ENCODE measurements around the gene RPP30.

Gene RPP30

DNA sequence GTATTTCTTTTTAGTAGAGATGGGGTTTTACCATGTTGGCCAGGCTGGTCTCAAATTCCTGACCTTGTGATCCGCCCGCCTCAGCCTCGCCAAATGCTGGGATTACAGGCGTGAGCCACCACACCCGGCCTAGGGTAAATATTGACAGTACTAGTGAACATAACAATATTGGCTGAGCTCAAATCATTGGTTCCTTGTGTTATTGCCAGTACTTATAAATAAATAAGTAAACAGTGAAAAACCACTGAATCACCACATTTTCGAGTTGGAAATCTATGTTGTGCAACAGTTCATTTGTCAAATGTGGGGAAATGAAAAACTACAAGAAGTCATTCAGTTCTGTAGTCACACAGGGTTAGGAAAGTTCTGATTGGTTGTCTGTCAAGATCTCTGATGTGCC is 15.8 kb downstream of the RPP30 start:
- no peaks in the 10 kb centered on the region for H3K9me3 ChIP-seq (replicated peaks; ENCODE audit: insufficient read depth, low read length)
- no peak overlapping the region for H3K4me2 ChIP-seq (ENCODE audit: low read depth, low read length)
- no peak overlapping the region for H3K4me3 ChIP-seq (ENCODE audit: low read length)
- no peaks in the 10 kb centered on the region for H3K9me2 ChIP-seq (replicated peaks; ENCODE audit: insufficient read depth, low read length)
- H4K20me1 ChIP-seq (ENCODE audit: insufficient read depth, low read length), result no peaks in the 10 kb centered on the region
- H3K9ac ChIP-seq (ENCODE audit: low read length), result no peak overlapping the region
- H3K4me1 ChIP-seq (ENCODE audit: low read length), result no peaks in the 10 kb centered on the region
- no peaks in the 10 kb centered on the region for H3K79me2 ChIP-seq (ENCODE audit: low read length)
- H3K27me3 ChIP-seq (replicated peaks; ENCODE audit: insufficient read depth, low read length), result no peaks in the 10 kb centered on the region
- TF ChIP-seq EZH2phosphoT487 (IDR thresholded peaks at IDR 0.05; ENCODE audit: low read length) (no peak), EZH2 (optimal IDR thresholded peaks at IDR 0.05; ENCODE audit: low read depth, low read length) (no peak)
- TF ChIP-seq, protein P1, sequence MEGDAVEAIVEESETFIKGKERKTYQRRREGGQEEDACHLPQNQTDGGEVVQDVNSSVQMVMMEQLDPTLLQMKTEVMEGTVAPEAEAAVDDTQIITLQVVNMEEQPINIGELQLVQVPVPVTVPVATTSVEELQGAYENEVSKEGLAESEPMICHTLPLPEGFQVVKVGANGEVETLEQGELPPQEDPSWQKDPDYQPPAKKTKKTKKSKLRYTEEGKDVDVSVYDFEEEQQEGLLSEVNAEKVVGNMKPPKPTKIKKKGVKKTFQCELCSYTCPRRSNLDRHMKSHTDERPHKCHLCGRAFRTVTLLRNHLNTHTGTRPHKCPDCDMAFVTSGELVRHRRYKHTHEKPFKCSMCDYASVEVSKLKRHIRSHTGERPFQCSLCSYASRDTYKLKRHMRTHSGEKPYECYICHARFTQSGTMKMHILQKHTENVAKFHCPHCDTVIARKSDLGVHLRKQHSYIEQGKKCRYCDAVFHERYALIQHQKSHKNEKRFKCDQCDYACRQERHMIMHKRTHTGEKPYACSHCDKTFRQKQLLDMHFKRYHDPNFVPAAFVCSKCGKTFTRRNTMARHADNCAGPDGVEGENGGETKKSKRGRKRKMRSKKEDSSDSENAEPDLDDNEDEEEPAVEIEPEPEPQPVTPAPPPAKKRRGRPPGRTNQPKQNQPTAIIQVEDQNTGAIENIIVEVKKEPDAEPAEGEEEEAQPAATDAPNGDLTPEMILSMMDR (IDR thresholded peaks at IDR 0.05; ENCODE audit: low read length), result no peak
- H2AFZ ChIP-seq (ENCODE audit: low read length), result no peak overlapping the region
- no peaks in the 10 kb centered on the region for H3F3A ChIP-seq (ENCODE audit: insufficient read depth, low read length)
- peaks cover 13% of the 10 kb centered on the region for H3K36me3 ChIP-seq (replicated peaks; ENCODE audit: insufficient read depth, low read length)
- no peak overlapping the region for H3K27ac ChIP-seq (ENCODE audit: low read length)
- DNase-seq, result no peak

DNA sequence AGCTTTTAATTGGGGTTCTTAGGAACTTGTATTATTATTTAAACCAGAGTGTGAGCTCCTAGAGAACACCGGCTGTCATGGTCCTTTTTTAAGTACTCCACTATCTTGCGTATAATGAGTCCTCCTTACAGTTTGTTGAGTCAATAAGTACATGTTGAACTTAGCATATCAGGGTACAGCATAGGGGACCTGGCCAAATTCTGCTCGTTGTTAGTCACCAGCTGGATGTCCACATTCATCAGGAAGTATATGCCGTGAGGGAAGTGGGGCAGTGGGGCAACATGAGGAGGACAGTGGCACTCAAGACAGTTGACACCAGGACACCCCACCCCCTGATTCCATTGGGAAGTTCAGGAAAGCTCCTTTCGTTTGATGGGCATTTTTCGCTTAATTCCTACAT is 16.6 kb downstream of the RPP30 start:
- no peak for DNase-seq
- H3K9me3 ChIP-seq (replicated peaks; ENCODE audit: insufficient read depth, low read length), result no peaks in the 10 kb centered on the region
- H4K20me1 ChIP-seq (ENCODE audit: insufficient read depth, low read length), result no peaks in the 10 kb centered on the region
- no peaks in the 10 kb centered on the region for H3K9me2 ChIP-seq (replicated peaks; ENCODE audit: insufficient read depth, low read length)
- peaks cover 13% of the 10 kb centered on the region for H3K36me3 ChIP-seq (replicated peaks; ENCODE audit: insufficient read depth, low read length)
- TF ChIP-seq EZH2 (optimal IDR thresholded peaks at IDR 0.05; ENCODE audit: low read depth, low read length) (no peak), EZH2phosphoT487 (IDR thresholded peaks at IDR 0.05; ENCODE audit: low read length) (no peak)
- TF ChIP-seq, protein P1 (IDR thresholded peaks at IDR 0.05; ENCODE audit: low read length), result no peak
- H3F3A ChIP-seq (ENCODE audit: insufficient read depth, low read length), result no peaks in the 10 kb centered on the region
- no peak overlapping the region for H2AFZ ChIP-seq (ENCODE audit: low read length)
- H3K9ac ChIP-seq (ENCODE audit: low read length), result no peak overlapping the region
- H3K4me2 ChIP-seq (ENCODE audit: low read depth, low read length), result no peak overlapping the region
- no peaks in the 10 kb centered on the region for H3K4me1 ChIP-seq (ENCODE audit: low read length)
- H3K27ac ChIP-seq (ENCODE audit: low read length), result no peak overlapping the region
- H3K27me3 ChIP-seq (replicated peaks; ENCODE audit: insufficient read depth, low read length), result no peaks in the 10 kb centered on the region
- no peak overlapping the region for H3K4me3 ChIP-seq (ENCODE audit: low read length)
- no peaks in the 10 kb centered on the region for H3K79me2 ChIP-seq (ENCODE audit: low read length)

DNA sequence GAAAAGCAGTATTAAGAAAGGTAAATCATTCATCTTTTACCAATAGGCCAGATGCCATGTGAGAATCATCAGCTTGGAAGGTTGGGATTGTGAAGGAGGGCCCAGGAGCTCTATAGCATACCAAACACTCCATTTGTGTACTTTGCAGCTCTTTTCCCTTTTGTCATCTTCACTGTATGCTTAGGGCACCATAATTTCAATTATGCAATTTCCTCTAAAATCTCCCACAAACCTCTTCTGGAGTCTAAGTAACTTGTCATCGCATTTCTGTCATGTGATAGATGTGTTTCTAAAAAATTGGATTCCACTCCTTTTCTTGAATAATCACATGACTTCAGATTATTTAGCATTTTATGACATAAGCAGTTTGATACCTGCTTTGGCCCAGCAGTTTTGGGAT is 17.9 kb downstream of the RPP30 start:
- TF ChIP-seq, protein P1 (IDR thresholded peaks at IDR 0.05; ENCODE audit: low read length), result no peak
- TF ChIP-seq EZH2phosphoT487 (IDR thresholded peaks at IDR 0.05; ENCODE audit: low read length), result no peak
- no peak for TF ChIP-seq EZH2 (optimal IDR thresholded peaks at IDR 0.05; ENCODE audit: low read depth, low read length)
- H3K4me1 ChIP-seq (ENCODE audit: low read length), result no peaks in the 10 kb centered on the region
- no peak overlapping the region for H3K4me3 ChIP-seq (ENCODE audit: low read length)
- H3F3A ChIP-seq (ENCODE audit: insufficient read depth, low read length), result no peaks in the 10 kb centered on the region
- no peak overlapping the region for H3K4me2 ChIP-seq (ENCODE audit: low read depth, low read length)
- H3K9me2 ChIP-seq (replicated peaks; ENCODE audit: insufficient read depth, low read length), result no peaks in the 10 kb centered on the region
- no peak overlapping the region for H3K27ac ChIP-seq (ENCODE audit: low read length)
- H3K9ac ChIP-seq (ENCODE audit: low read length), result no peak overlapping the region
- no peaks in the 10 kb centered on the region for H3K79me2 ChIP-seq (ENCODE audit: low read length)
- no peaks in the 10 kb centered on the region for H3K9me3 ChIP-seq (replicated peaks; ENCODE audit: insufficient read depth, low read length)
- no peak overlapping the region for H2AFZ ChIP-seq (ENCODE audit: low read length)
- H4K20me1 ChIP-seq (ENCODE audit: insufficient read depth, low read length), result no peaks in the 10 kb centered on the region
- no peak for DNase-seq
- H3K36me3 ChIP-seq (replicated peaks; ENCODE audit: insufficient read depth, low read length), result peaks cover 13% of the 10 kb centered on the region
- H3K27me3 ChIP-seq (replicated peaks; ENCODE audit: insufficient read depth, low read length), result no peaks in the 10 kb centered on the region
